Lower leg skin (tissue), 3 donors: ENCODE results near the gene NMNAT2.

Experiments
- POLR2A ChIP-seq, 2 donors: fragments of 450-650 bp; IDR thresholded peaks; one replicate each; pipeline ENCODE4 v1.6.1; 2016 to 2017; ENCODE audit warnings: antibody characterized with exemption in 2 of 2, mild to moderate bottlenecking in 1 of 2, moderate library complexity in 1 of 2
- TF ChIP-seq, protein P1 (sequence below), 3 donors: fragments of 450-650 bp; IDR thresholded peaks; one replicate each; pipeline ENCODE4 v1.5.1; 2016; ENCODE audit warnings: antibody characterized with exemption in 3 of 3, mild to moderate bottlenecking in 3 of 3, moderate library complexity in 2 of 3

DNA sequence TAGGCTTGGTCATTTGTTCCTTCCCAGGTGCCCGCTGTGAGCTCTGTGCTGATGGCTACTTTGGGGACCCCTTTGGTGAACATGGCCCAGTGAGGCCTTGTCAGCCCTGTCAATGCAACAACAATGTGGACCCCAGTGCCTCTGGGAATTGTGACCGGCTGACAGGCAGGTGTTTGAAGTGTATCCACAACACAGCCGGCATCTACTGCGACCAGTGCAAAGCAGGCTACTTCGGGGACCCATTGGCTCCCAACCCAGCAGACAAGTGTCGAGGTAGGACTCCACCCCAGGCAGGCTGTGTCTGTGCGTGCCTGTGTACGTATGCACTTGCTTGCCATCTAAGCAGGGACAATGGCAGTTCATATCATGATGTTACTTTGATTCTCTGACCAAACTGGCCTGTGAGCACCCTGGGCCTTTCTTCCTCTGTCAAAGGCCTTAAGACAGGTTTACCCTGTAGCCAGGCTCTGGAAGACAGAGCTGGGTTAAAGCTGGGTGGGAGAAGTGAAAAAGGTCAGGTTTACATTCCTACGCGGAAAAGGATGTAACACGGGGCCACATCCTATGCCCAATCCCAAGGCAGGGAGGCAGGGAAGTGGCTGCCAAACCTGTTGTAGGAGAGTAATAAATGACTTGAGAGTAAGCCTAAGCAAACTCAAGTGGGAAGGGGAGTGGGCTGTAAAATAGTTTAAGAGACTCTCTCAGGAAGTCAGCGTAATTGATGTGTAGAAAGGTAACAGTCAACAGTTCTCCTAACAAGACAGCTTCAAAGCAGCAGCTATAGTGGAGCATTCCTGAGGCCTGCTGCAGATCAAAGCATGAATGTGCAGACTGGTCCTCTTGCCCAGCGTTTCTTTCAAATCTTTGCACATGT, 189.6 kb downstream of the NMNAT2 start:
- TF ChIP-seq, protein P1, sequence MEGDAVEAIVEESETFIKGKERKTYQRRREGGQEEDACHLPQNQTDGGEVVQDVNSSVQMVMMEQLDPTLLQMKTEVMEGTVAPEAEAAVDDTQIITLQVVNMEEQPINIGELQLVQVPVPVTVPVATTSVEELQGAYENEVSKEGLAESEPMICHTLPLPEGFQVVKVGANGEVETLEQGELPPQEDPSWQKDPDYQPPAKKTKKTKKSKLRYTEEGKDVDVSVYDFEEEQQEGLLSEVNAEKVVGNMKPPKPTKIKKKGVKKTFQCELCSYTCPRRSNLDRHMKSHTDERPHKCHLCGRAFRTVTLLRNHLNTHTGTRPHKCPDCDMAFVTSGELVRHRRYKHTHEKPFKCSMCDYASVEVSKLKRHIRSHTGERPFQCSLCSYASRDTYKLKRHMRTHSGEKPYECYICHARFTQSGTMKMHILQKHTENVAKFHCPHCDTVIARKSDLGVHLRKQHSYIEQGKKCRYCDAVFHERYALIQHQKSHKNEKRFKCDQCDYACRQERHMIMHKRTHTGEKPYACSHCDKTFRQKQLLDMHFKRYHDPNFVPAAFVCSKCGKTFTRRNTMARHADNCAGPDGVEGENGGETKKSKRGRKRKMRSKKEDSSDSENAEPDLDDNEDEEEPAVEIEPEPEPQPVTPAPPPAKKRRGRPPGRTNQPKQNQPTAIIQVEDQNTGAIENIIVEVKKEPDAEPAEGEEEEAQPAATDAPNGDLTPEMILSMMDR (IDR thresholded peaks at IDR 0.05), result no peak
- no peak for TF ChIP-seq POLR2A (IDR thresholded peaks at IDR 0.05)
